Subcutaneous adipose tissue (tissue), 4 donors: ENCODE results near the gene SPOCK2. TPM values are rescaled to one million over a fixed set of nuclear protein-coding genes. Genes with fewer than 3 reads are reported as not detected.

ENCODE experiments used
- CTCF ChIP-seq: fragments of 450-650 bp; IDR thresholded peaks from one replicate; pipeline ENCODE4 v1.5.1; 2016; ENCODE audit warnings: low read depth, mild to moderate bottlenecking, control low read depth, antibody characterized with exemption, moderate library complexity
- total RNA-seq, 4 donors: library from RNA; depleted of rRNA; stranded (reverse); fragments of >200 nt; gene quantifications; one replicate each; pipeline ENCODE4 v1.1.0, GENCODE V29; 2016

The SPOCK2 gene
- total RNA-seq, 4 donors from 2014 or later = 2.6 to 6.0 (median 3.8) TPM

GRCh38 chr10:72067463-72068125 is 20.8 kb downstream of the SPOCK2 start:
- TF ChIP-seq CTCF = no peak

- no peak for TF ChIP-seq CTCF
Measured at GRCh38 chr10:72066318-72067284, 21.8 kb downstream of the SPOCK2 start.

GRCh38 chr10:72065439-72066025 is 22.8 kb downstream of the SPOCK2 start:
- TF ChIP-seq CTCF = no peak

GRCh38 chr10:72063703-72064391 is 24.5 kb downstream of the SPOCK2 start:
- no peak for TF ChIP-seq CTCF

GRCh38 chr10:72062832-72063702 is 25.3 kb downstream of the SPOCK2 start:
- no peak for TF ChIP-seq CTCF

- TF ChIP-seq CTCF = no peak
Measured at GRCh38 chr10:72062382-72062781, 26.0 kb downstream of the SPOCK2 start.
